ENCODE measurements around the gene KRTAP10-11. TPM values are rescaled to one million over a fixed set of nuclear protein-coding genes. Genes with fewer than 3 reads are reported as not detected.

The KRTAP10-11 gene
- total and polyA plus RNA-seq, 2 donors (not counting 1 experiment from before 2014, with no cell fraction given): not detected

- H3K4me3 Mint-ChIP-seq: no peak overlapping the region
- WGBS (ENCODE audit: insufficient coverage): 89% methylated on average over 18 of the region's 18 CpGs
- intact Hi-C loops (cut with micrococcal nuclease): no loop called here
Observed at GRCh38 chr21:44628707-44629391, 17.4 kb upstream of the KRTAP10-11 start.

More at GRCh38 chr21:44628707-44629391, 17.4 kb upstream of the KRTAP10-11 start:
- Histone ChIP-seq H3K9me3 (ENCODE audit: control extremely low read depth in 1 of 3, control insufficient read depth in 2 of 3, insufficient read depth in 1 of 3, low read length in 2 of 3) (peaks cover 0 to 52% (median 30%) of the 10 kb centered on the region in 3 donors), H3K9ac (ENCODE audit: low read length) (no peak overlapping the region), H4K20me1 (ENCODE audit: control insufficient read depth, insufficient read depth, low read length, poor library complexity, severe bottlenecking) (no peaks in the 10 kb centered on the region), H2AFZ (ENCODE audit: insufficient read depth, low read depth, low read length, poor library complexity, severe bottlenecking) (no peak overlapping the region), H3K4me1 (ENCODE audit: control insufficient read depth in 2 of 2, insufficient read depth in 2 of 2, low read length in 2 of 2) (peaks cover 2 to 3% of the 10 kb centered on the region in 2 donors), H3K79me2 (ENCODE audit: control insufficient read depth, insufficient read depth, low read length) (no peaks in the 10 kb centered on the region), H3K4me3 (ENCODE audit: control extremely low read depth in 1 of 5, extremely low read depth in 1 of 5, insufficient read depth in 1 of 5, low read depth in 2 of 5, low read length in 4 of 5) (no peak overlapping the region), H3K36me3 (replicated peaks in 1 of 2; ENCODE audit: control extremely low read depth in 1 of 2, control insufficient read depth in 1 of 2, extremely low read depth in 1 of 2, insufficient read depth in 2 of 2, low read length in 1 of 2) (no peaks in the 10 kb centered on the region), H3K27me3 (replicated peaks in 1 of 4; ENCODE audit: control extremely low read depth in 1 of 4, control insufficient read depth in 3 of 4, insufficient read depth in 4 of 4, low read length in 3 of 4) (peaks cover 0 to 20% (median 0%) of the 10 kb centered on the region in 4 experiments), H3K4me2 (replicated peaks; ENCODE audit: low read depth, low read length, poor library complexity, severe bottlenecking) (no peak overlapping the region), H3K27ac (ENCODE audit: low read length in 2 of 2) (no peak overlapping the region)
- Mint-ChIP-seq H3K9me3 (ENCODE audit: insufficient read depth) (peaks cover 19% of the 10 kb centered on the region), H3K27me3 (peaks cover 4% of the 10 kb centered on the region), H3K4me1 (peaks cover 4% of the 10 kb centered on the region), H3K27ac (no peak overlapping the region)
- CTCF ChIA-PET: no interaction called here
- ATAC-seq (ENCODE audit: low read depth): no peak
- TF ChIP-seq EZH2 (IDR thresholded peaks at IDR 0.05; ENCODE audit: borderline replicate concordance, insufficient read depth, low read depth, low read length, poor library complexity, severe bottlenecking) (no peak), CTCF (IDR thresholded peaks at IDR 0.05) (no peak)
- POLR2A ChIA-PET: no interaction called here
- no peak for DNase-seq

Measured in B cell (primary cell).